Measurements from ENCODE around the gene VPS16. TPM values are rescaled to one million over a fixed set of nuclear protein-coding genes. Genes with fewer than 3 reads are reported as not detected.

The VPS16 gene
- total and polyA plus RNA-seq, 12 donors, result 24.8 to 115 (median 34.8) TPM

DNA sequence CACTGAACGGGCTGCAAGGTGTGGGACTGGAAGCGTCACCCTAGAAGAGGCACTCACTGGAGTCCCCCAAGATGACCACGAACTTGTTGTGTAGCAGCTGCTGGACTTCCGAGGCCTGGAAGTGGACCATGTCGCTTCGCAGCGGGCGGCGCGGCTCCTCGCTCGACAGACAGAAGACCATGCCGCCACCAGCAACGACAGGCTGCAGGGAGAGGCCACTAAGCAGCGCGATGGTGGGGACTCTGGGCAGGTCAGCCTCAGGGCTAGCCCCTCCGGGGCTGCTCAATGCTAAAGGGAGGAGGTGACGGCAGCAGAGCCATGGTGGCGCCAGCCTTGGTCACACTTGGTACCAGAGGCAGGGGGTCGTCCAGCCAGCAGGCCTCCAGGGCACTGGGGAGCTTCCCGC, 810 bp upstream of the VPS16 start:
- Histone ChIP-seq H3K36me3 (replicated peaks in 1 of 2) (no peaks in the 10 kb centered on the region), H3K9me3 (replicated peaks in 1 of 3) (no peaks in the 10 kb centered on the region), H3K27me3 (no peaks in the 10 kb centered on the region), H3K4me3 (peak overlapping the region in 3 of 4 donors; percentile 67 to 81 (median 70)), H3K27ac (peak overlapping the region in 3 of 5 donors; percentile 72 to 94 (median 91)), H3K4me1 (replicated peaks in 1 of 2) (peaks cover 12 to 17% of the 10 kb centered on the region in 2 donors)
- TF ChIP-seq, protein P1, sequence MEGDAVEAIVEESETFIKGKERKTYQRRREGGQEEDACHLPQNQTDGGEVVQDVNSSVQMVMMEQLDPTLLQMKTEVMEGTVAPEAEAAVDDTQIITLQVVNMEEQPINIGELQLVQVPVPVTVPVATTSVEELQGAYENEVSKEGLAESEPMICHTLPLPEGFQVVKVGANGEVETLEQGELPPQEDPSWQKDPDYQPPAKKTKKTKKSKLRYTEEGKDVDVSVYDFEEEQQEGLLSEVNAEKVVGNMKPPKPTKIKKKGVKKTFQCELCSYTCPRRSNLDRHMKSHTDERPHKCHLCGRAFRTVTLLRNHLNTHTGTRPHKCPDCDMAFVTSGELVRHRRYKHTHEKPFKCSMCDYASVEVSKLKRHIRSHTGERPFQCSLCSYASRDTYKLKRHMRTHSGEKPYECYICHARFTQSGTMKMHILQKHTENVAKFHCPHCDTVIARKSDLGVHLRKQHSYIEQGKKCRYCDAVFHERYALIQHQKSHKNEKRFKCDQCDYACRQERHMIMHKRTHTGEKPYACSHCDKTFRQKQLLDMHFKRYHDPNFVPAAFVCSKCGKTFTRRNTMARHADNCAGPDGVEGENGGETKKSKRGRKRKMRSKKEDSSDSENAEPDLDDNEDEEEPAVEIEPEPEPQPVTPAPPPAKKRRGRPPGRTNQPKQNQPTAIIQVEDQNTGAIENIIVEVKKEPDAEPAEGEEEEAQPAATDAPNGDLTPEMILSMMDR (IDR thresholded peaks at IDR 0.05), result no peak
- TF ChIP-seq POLR2A (IDR thresholded peaks at IDR 0.05), result no peak
- intact Hi-C loops (cut with DNase I), result no loop called here
- WGBS, 4 donors, result 84 to 90% (median 87%) methylated on average over 4 to 21 of the region's 21 CpGs
- DNase-seq, result peak in 1 of 7 donors; percentile 30

DNA sequence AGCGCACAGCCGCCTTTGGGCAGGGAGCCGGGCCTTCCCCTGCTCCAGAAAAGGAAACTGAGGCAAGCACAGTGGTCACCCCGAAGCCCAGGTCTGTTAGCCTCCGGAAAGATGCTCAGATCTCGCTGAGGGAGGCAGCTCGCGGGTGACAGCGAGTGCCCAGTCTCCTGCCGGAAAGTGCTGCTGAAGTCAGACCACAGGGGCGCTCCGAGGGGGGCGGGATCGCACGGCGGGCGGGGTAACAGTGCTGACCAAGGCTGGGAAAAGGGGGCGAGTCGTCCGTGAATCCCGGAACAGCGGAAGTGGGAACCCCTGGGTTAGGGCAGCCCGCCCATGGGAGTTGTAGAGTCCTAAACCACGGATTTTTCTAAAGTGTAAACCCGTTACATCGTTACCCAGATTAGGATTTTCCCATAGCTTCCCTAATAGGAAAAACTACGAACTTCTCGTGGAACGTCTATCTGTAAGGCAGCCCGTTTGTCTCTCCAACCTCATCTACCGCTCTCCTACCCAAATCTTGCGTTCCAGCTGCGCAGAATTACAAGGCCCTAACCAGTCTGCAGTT, 504 bp downstream of the VPS16 start:
- intact Hi-C loops (cut with DNase I), result no loop called here
- 4 to 15% (median 6%) methylated on average over 13 to 33 of the region's 33 CpGs for WGBS, 4 donors
- no peaks in the 10 kb centered on the region for H3K36me3 ChIP-seq (replicated peaks in 1 of 2)
- peaks cover 12 to 17% of the 10 kb centered on the region in 2 donors for H3K4me1 ChIP-seq (replicated peaks in 1 of 2)
- H3K4me3 ChIP-seq, result peak overlapping the region in 3 of 4 donors; percentile 67 to 70 (median 69)
- peak; percentile 43 to 80 (median 64) for DNase-seq
- TF ChIP-seq, protein P1 (IDR thresholded peaks at IDR 0.05), result no peak
- no peak for TF ChIP-seq POLR2A (IDR thresholded peaks at IDR 0.05)
- no peaks in the 10 kb centered on the region for H3K9me3 ChIP-seq (replicated peaks in 1 of 3)
- peak overlapping the region in 3 of 5 donors; percentile 72 to 94 (median 91) for H3K27ac ChIP-seq
- no peaks in the 10 kb centered on the region for H3K27me3 ChIP-seq

- DNase-seq, result no peak
- Histone ChIP-seq H3K4me3 (no peak overlapping the region), H3K4me1 (replicated peaks in 1 of 2) (peaks cover 7 to 11% of the 10 kb centered on the region in 2 donors), H3K36me3 (replicated peaks in 1 of 2) (no peaks in the 10 kb centered on the region), H3K27ac (no peak overlapping the region), H3K27me3 (no peaks in the 10 kb centered on the region), H3K9me3 (replicated peaks in 1 of 3) (no peaks in the 10 kb centered on the region)
- 72 to 87% (median 81%) methylated on average over 2 of the region's 2 CpGs for WGBS, 4 donors
- intact Hi-C loops (cut with DNase I), result no loop called here
- TF ChIP-seq POLR2A (IDR thresholded peaks at IDR 0.05), result no peak
- TF ChIP-seq, protein P1 (IDR thresholded peaks at IDR 0.05), result no peak
These were observed 5.1 kb downstream of the VPS16 start for GRCh38 chr20:2845607-2846006.

DNA sequence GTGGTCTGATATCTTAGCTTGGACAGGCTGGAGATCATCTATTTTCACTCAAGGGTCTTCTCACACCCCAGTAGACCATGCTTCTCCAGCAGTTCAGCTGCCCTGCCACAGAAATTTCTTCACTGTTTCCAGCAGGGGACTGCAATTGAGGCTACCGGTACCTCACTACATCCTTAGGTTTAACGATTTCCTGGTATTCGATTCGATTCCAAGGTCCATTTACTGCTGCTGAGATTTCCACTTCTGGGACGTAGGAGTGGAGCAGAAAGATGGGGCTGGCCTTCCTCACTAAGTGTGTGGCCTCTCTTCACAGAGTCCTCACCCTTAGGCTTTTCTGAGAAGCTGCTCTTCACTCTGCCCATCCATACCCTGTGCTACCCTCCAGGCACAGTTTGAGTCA, 6.2 kb downstream of the VPS16 start:
- Histone ChIP-seq H3K4me1 (replicated peaks in 1 of 2) (peaks cover under 1 to 6% of the 10 kb centered on the region in 2 donors), H3K27ac (no peak overlapping the region), H3K36me3 (replicated peaks in 1 of 2) (no peaks in the 10 kb centered on the region), H3K27me3 (no peaks in the 10 kb centered on the region), H3K9me3 (replicated peaks in 1 of 3) (no peaks in the 10 kb centered on the region), H3K4me3 (no peak overlapping the region)
- peak in 1 of 7 donors; percentile 3 for DNase-seq
- TF ChIP-seq, protein P1 (IDR thresholded peaks at IDR 0.05), result no peak
- TF ChIP-seq POLR2A (IDR thresholded peaks at IDR 0.05), result no peak
- 86 to 99% (median 91%) methylated on average over 5 of the region's 5 CpGs for WGBS, 4 donors
- intact Hi-C loops (cut with DNase I), result no loop called here
